HG03025 (cell line): ENCODE results near the gene BOK.

ENCODE experiments used
- ATAC-seq: cut with Tn5 transposase; IDR thresholded peaks from one replicate; pipeline ENCODE4 v1.9.1; 2021; ENCODE audit warnings: mild to moderate bottlenecking, moderate library complexity; ENCODE audit not compliant: unreplicated experiment, low FRiP score

Gene BOK

DNA sequence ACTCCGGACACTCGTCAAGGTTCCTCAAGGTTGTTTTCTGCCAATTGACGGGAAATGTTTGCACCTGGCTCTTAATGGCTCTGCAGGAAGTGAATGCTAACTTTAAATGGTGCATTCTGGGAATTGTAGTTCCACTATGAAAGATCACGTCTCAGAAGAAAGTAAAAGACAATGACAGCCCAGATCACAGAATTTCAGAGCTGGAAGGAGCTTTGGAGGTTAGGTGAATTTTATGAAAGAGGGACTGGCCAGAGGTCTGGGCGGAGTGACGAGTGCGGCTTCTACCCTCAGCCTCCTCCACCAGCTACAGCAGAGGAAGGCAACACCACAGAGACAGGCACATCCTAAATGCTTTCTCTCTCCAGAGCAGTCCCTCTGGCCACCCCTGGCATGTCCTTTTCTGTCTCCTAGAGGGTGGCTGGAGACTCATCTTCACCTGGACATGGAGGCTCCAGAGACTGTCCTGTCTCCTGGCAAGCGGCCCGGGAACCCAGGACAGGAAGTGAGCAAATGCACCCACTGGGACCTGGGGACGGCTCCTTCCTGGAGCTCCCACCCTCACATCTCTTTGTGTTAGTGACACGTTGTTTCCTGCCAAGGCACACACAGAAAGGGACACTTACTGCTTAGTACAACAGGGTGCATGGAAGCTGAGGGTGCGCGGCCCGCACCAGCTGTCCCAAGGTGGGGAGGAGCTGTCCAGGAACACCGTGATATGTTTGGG is 59.0 kb downstream of the BOK start:
- no peak for ATAC-seq

DNA sequence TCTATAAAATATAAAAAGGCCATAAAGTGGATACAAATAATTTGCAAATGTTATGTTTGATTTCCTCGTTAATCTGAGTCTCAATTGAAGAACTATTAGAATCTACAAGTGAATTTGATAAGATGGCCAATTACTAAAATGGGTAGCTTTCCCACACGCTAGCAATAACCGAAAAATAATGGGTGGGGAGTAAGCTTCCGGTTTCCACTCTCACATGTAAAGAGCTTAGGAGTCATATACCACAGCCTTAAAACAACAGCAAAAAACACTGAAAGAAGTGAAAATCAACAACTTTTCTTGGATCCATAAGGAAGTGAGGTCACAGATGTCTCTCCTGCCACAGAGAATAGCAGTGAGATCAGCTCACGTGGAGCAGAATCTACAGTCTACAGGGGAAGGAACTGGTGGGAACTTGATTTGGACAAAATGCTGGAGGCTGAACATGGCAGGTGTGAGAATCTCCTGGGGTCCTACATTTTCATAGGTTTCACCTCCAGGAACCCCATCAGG is 59.8 kb downstream of the BOK start:
- no peak for ATAC-seq

DNA sequence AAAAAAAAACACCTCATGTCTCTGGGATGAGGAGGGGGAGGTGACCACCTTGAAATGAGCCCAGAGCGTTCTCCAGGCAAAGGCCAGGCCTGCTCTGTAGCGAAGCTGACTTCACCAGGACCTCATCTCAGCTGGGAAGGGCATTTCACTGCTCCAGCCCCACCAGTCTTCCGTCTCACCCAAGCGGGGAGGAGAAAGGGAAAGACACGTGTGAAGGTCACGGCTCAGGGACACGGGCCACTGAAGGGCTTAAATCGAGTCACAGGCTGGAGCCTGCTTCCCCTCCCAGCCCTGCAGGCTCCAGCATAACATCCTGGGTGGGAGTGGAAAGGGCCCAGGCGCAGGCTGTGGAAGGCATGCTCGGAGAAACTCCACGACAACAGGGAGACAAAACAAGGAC is 60.3 kb downstream of the BOK start:
- ATAC-seq: no peak

DNA sequence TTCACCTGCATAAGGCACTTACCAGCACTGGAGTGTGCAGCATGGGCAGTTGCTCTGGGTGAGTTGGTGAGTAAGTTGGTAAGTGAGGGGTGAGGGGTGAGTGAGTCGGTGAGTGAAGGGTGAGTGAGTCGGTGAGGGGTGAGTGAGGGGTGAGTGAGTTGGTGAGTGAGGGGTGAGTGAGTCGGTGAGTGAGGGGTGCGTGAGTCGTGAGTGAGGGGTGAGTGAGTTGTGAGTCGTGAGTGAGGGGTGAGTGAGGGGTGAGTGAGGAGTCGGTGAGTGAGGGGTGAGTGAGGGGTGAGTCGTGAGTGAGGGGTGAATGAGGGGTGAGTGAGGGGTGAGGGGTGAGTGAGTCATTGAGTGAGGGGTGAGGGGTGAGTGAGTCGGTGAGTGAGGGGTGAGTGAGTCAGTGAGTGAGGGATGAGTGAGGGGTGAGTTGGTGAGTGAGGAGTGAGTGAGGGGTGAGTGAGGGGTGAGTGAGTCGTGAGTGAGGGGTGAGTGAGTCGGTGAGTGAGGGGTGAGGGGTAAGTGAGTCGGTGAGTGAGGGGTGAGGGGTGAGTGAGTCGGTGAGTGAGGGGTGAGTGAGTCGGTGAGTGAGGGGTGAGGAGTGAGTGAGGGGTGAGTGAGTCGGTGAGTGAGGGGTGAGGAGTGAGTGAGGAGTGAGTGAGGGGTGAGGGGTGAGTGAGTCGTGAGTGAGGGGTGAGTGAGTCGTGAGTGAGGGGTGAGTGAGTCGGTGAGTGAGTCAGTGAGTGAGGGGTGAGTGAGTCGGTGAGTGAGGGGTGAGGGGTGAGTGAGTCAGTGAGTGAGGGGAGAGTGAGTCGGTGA is 61.3 kb downstream of the BOK start:
- ATAC-seq: no peak

DNA sequence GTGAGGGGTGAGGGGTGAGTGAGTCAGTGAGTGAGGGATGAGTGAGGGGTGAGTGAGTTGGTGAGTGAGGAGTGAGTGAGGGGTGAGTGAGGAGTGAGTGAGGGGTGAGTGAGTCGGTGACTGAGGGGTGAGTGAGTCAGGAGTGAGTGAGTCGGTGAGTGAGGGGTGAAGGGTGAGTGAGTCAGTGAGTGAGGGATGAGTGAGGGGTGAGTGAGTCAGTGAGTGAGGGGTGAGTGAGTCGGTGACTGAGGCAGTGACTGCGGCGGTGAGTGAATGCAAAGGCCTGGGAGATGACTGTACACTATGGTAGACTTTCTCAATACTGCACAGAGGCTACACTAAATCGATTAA is 61.8 kb downstream of the BOK start:
- no peak for ATAC-seq
